Peyer's patch (tissue), 4 donors: Measurements from ENCODE around the gene ZMYND10.

Source experiments
- CTCF ChIP-seq, 6 experiments: fragments of 450-650 bp in 4 of 6; fragments of 200-600 bp in 2 of 6; sonication (generic) in 1 of 6; IDR thresholded peaks; one replicate each; pipeline ENCODE4 v1.5.1; 2017 to 2019; ENCODE audit warnings: antibody characterized with exemption in 6 of 6, mild to moderate bottlenecking in 3 of 6, moderate library complexity in 1 of 6
- POLR2A ChIP-seq, 2 donors: fragments of 450-650 bp; IDR thresholded peaks; one replicate each; pipeline ENCODE4 v1.5.1; 2017; ENCODE audit warnings: antibody characterized with exemption in 2 of 2, mild to moderate bottlenecking in 2 of 2, moderate library complexity in 2 of 2

GRCh38 chr3:50297896-50298725 is 47.4 kb downstream of the ZMYND10 start:
- no peak for TF ChIP-seq CTCF (IDR thresholded peaks at IDR 0.05)
- TF ChIP-seq POLR2A (IDR thresholded peaks at IDR 0.05): no peak
